HL-60 (cell line): ENCODE measurements around the gene VTI1A.

Source experiments
- DNase-seq, 2 experiments: peaks; one replicate each; pipeline ENCODE4 v3.0.0-alpha.2; 2010 to 2020; ENCODE audit warnings: low read depth in 1 of 2, low spot score in 1 of 2
- H3K27ac ChIP-seq: fragments of 250-450 bp; sonication (Bioruptor Pico); replicated peaks from 2 replicates; pipeline ENCODE4 v1.5.1; 2020; ENCODE audit warnings: mild to moderate bottlenecking, moderate library complexity
- H3K27me3 ChIP-seq: fragments of 250-450 bp; sonication (Bioruptor Pico); 2 replicates; pipeline ENCODE4 v1.5.1; 2021; ENCODE audit warnings: mild to moderate bottlenecking, moderate library complexity; ENCODE audit not compliant: insufficient read depth, poor library complexity, severe bottlenecking
- H3K4me3 ChIP-seq: replicated peaks from 2 replicates; pipeline ENCODE4 v1.5.1; 2011; ENCODE audit warnings: mild to moderate bottlenecking, control low read depth, low read length; ENCODE audit not compliant: insufficient read depth
- CTCF ChIP-seq: IDR thresholded peaks from one replicate; pipeline ENCODE4 v1.5.1; 2011; ENCODE audit warnings: low read length, control low read depth, inconsistent platforms; ENCODE audit not compliant: insufficient read depth
- GABPA ChIP-seq: IDR thresholded peaks from 2 replicates; pipeline ENCODE4 v1.6.1; 2012; ENCODE audit warnings: low read depth
- POLR2AphosphoS5 ChIP-seq: IDR thresholded peaks from 2 replicates; pipeline ENCODE4 v1.6.1; 2012; ENCODE audit warnings: low read depth
- SPI1 ChIP-seq: IDR thresholded peaks from 2 replicates; pipeline ENCODE4 v1.6.1; 2012; ENCODE audit warnings: low read depth, mild to moderate bottlenecking, borderline replicate concordance
- TF ChIP-seq, protein P1 (sequence below): IDR thresholded peaks from 2 replicates; pipeline ENCODE4 v1.6.1; 2012; ENCODE audit warnings: low read depth; ENCODE audit not compliant: insufficient replicate concordance

VTI1A gene

GRCh38 chr10:112585960-112586359 is 138.9 kb downstream of the VTI1A start:
- Histone ChIP-seq H3K27ac (no peak overlapping the region), H3K27me3 (no peaks in the 10 kb centered on the region), H3K4me3 (no peak overlapping the region)
- no peak for DNase-seq
- TF ChIP-seq GABPA (no peak), SPI1 (no peak), POLR2AphosphoS5 (no peak), CTCF (no peak)
- TF ChIP-seq, protein P1, sequence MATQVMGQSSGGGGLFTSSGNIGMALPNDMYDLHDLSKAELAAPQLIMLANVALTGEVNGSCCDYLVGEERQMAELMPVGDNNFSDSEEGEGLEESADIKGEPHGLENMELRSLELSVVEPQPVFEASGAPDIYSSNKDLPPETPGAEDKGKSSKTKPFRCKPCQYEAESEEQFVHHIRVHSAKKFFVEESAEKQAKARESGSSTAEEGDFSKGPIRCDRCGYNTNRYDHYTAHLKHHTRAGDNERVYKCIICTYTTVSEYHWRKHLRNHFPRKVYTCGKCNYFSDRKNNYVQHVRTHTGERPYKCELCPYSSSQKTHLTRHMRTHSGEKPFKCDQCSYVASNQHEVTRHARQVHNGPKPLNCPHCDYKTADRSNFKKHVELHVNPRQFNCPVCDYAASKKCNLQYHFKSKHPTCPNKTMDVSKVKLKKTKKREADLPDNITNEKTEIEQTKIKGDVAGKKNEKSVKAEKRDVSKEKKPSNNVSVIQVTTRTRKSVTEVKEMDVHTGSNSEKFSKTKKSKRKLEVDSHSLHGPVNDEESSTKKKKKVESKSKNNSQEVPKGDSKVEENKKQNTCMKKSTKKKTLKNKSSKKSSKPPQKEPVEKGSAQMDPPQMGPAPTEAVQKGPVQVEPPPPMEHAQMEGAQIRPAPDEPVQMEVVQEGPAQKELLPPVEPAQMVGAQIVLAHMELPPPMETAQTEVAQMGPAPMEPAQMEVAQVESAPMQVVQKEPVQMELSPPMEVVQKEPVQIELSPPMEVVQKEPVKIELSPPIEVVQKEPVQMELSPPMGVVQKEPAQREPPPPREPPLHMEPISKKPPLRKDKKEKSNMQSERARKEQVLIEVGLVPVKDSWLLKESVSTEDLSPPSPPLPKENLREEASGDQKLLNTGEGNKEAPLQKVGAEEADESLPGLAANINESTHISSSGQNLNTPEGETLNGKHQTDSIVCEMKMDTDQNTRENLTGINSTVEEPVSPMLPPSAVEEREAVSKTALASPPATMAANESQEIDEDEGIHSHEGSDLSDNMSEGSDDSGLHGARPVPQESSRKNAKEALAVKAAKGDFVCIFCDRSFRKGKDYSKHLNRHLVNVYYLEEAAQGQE = no peak

- TF ChIP-seq POLR2AphosphoS5 = no peak
- TF ChIP-seq, protein P1 = no peak
- TF ChIP-seq GABPA = no peak
- no peak for TF ChIP-seq SPI1
- no peak for TF ChIP-seq CTCF
- H3K4me3 ChIP-seq = no peak overlapping the region
- no peak overlapping the region for H3K27ac ChIP-seq
- no peaks in the 10 kb centered on the region for H3K27me3 ChIP-seq
- DNase-seq = no peak
These were observed 140.7 kb downstream of the VTI1A start for GRCh38 chr10:112587729-112588128.

GRCh38 chr10:112588225-112588990 is 141.4 kb downstream of the VTI1A start:
- no peak for DNase-seq
- no peak overlapping the region for H3K27ac ChIP-seq
- no peak overlapping the region for H3K4me3 ChIP-seq
- no peaks in the 10 kb centered on the region for H3K27me3 ChIP-seq
- TF ChIP-seq GABPA (no peak), POLR2AphosphoS5 (no peak), CTCF (no peak), SPI1 (no peak)
- TF ChIP-seq, protein P1 = no peak
